HG03558 (cell line): Measurements from ENCODE around the gene NAA40.
"Not testable (repeated sequence)": the region's sequence is repeated elsewhere in the genome, so short reads cannot be mapped to it uniquely, and the experiment has no call there.

Source experiments
- ATAC-seq: cut with Tn5 transposase; IDR thresholded peaks from one replicate; pipeline ENCODE4 v1.9.1; 2021; ENCODE audit warnings: moderate number of reproducible peaks; ENCODE audit not compliant: unreplicated experiment; ENCODE audit errors: extremely low read depth

NAA40 gene

DNA sequence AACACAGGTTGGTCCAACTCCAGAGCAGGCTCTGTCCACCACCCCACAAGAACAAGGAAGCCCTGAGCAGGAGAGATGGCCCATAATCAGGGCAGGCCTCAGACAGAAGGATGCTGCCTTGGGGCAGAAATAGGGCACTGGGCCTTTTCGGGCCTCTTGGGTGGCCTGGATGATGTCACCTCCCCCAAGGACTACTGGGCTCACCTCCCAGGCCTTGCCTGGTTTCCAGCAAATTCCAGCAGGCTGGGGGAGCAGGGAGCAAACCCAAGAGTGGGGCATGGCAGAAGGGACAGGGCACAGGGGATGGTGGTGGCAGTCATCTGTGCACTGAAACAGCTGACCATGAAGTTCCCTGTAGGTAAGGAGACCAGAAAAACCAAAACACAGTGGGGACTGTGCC is 5.3 kb upstream of the NAA40 start:
- ATAC-seq, result no peak

DNA sequence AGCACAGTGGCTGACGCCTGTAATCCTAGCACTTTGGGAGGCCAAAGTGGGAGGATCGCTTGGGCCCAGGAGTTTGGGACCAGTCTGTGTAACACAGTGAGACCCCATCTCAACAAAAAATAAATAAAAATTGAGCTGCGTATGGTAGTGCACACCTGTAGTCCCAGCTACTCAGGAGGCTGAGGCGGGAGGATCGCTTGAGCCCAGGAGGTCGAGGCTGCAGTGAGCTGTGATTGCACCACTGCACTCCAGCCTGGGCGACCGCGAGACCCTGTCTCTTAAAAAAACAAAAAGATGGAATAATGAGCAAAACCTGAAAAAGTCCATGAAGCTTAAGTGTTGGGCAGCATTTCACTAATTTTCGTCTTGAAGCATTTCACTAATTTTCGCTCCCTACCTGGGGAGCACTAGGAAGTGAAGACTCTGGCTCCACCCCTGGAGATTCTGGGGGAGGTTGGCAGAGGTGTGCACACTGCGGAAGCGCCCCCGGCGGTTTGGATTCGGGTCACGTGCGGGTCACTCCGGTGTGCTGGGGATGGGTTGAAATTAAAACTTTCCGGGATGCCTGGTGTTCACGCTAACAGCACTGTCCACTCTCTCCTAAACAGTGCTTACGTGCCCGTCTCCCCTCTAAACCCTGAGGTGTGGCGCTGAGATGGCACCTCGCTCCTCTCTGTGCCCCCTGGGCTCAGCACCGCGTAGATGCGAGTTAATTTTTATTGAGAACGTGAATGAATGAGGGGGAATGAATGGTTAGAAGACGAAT is 906 bp upstream of the NAA40 start:
- ATAC-seq, result peak; percentile 8

DNA sequence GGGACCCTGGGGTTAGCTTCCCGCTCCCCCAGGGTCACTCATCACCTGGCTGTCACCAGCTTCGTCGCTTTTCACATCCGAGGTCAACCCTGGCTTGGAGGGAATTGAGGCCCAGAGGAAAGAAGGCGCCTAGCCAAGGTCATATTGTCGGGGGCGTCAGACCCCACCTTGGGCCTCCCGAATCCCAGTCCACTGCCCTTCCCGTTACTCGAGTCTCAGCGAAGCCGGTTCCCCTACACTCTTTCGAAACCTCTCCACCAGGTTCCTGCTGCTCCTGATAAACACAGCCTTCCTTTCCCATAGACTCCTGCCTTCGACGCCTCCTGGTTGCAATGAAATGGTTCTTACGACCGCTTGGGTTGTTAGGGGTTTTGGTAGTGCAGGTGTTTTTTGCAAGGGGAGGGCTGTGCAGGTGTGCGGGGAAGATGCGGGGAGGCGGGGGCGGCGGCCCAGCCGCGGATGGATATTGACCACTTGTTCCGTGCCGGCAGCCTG is 642 bp downstream of the NAA40 start:
- no peak for ATAC-seq

DNA sequence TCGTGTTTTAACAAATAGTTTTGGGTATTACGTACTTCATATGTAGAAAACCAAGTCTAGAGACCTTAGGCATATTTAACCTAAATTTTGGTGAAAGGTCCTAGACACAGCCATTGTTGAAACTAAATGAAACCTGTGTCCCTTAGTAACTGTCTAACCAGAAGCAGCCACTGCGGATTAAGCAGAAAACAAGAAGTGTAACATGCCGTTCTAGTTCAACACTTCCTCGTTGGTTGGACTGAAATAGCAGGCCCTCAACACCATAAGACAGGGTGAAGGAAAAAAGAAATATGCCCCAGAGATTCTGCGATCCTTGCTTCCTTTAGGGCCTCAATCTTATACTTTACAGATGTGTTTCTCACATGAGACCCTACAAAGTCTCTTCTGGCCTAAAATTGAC is 2.0 kb downstream of the NAA40 start:
- ATAC-seq, result no peak

DNA sequence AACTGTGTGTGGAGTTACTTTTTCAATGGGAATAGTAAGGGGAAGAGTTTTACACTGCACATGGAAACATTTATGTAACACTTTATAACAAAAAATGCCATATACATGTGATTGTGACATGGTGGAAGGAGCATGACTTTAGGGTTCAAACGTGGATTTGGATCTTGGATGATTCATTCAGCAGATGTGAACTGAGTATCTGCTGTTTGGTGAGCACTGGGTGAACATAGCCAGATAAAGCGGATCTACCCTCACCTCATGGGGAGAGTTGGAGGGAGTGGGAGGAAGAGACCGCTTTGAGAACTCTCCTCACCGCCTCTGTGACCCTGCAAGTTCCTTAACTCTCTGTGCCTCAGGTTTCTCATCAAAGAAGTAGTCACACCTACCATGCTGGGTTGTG is 3.1 kb downstream of the NAA40 start:
- ATAC-seq, result no peak

DNA sequence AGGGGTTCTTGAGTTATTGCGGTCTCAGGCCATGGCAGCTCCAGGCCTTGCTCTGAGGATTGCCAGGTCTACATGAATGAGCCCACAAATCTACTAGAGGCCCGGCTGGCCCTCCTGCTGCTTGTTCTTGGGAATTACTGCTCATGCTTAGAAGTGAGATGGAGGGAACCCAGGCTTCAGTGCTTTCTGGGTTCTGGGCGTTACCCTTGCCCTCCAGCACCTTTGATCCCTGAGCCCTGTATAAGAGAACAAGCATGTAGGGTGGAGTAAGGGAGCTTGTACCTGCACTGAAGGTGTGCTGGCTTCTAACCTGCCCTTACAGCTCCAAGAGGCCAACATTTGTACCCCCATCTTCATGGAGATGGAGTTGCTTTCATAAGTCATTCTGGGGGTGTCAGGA is 4.0 kb downstream of the NAA40 start:
- no peak for ATAC-seq

DNA sequence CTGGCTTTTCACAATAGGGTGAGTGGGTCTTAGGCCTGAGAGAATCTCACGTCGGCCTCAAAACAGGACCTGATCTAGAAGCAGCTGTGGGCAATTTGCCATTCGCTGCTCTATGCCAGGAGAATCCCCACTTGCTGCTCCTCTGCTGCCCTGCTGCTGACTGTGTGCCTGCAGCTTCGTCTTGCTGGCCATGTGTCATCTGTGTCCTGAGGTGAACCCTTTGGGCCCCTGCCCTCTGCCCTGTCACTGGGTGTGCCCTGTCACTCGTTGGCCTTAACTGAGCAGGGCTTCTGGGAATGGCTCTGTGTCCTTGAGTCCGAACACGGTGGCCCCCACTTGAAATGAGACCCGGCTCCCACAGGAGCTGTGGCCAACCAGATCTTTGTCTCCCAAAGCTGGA is 6.2 kb downstream of the NAA40 start:
- no peak for ATAC-seq

DNA sequence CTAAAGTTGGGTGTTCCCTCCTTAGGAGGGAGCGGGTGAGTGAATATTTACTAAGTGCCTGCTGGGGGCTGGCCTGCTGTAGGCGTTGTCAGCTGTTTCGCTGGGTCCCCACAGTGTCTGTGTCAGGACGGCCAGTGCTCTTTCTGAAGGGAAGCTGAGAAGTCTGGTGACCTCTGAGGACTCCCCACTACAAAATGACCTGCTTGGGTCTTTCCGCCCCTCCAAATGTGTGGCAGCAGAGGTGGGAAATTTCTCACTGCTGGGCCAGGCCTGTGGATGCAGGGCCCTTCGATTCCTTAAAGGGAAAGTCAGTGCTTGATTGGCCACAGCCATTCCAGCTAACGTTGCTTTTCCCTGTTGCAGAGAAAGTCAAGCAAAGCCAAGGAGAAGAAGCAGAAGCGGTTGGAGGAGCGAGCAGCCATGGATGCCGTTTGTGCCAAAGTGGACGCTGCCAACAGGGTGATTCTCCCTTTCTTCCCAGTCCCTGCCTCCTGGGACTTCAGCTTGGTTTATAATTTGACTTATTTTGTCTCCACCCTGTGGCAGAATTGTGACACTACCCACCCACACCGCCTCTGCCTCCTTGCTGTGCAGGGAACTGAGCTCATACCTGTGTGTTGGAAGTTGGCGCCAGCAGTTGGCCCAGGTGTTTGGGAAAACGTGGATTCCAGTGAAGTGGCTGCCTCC is 6.8 kb downstream of the NAA40 start:
- ATAC-seq, result no peak

DNA sequence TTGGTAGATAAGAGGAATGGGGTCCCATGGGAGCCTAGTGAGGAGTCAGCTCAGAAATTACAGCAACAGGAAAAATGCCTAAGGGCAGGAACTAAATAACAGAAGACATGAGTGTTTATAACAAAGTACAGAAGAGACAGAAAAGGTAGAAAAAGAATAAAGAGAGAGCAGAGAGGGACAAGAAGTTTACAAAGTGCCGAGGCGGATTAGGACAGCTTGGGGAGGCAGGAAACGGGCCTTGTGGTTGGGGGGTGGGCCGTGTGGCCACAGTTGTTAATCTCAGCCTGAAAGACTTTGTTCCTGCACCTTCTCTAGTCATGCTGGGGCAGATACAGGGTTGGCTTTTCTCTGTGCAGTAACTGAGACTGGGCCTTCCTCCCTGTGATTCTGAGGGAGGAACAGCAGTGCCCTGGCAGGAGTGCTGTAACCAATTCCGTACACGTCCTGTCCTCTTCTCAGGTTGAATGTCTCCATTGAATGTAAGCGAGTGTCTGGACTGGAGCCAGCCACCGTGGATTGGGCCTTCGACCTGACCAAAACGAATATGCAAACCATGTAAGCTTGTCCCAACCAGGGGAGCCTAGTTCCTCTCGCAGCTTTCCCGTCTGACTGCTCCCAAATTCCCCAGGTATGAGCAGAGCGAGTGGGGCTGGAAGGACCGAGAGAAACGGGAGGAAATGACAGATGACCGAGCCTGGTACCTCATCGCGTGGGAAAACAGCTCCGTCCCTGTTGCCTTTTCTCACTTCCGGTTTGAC is 13.2 kb downstream of the NAA40 start:
- no peak for ATAC-seq

DNA sequence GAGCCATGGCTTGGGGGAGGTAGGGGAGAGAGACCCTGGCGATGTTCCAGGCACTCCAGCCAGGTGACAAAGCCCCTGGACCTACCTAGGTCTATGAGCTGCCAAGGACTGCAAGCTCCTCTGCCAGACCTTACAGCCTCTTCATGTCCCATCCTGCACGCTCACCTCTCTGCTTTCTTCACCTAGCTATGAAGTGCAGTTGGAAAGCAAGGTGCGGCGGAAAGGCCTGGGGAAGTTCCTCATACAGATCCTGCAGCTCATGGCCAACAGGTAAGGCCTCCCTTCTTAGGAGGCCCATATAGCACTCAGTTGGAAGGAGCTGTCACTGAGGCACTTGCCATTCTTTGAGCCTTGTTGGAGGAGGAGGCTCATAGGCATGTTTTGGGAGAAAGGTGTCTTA is 13.8 kb downstream of the NAA40 start:
- no peak for ATAC-seq

DNA sequence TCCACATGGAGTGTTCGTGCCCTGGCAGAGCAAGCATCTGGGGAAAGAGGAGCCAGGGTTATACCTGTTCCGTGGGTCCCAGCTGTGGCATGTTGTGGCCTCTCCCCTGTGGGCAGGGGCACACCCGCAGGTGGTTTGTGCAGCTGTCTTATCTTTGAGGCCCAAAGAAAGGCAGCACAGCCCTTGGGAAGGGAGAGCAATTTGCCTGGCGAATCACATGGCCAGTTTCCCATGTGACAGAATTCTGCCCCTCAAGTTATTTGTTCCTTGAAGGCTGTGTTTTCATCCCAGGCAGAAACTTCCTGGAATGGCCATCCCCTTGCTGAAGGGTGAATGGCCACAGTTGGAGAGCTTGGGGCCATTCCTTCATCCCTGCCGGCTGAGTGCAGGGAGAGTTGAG is 19.2 kb downstream of the NAA40 start:
- no peak for ATAC-seq

DNA sequence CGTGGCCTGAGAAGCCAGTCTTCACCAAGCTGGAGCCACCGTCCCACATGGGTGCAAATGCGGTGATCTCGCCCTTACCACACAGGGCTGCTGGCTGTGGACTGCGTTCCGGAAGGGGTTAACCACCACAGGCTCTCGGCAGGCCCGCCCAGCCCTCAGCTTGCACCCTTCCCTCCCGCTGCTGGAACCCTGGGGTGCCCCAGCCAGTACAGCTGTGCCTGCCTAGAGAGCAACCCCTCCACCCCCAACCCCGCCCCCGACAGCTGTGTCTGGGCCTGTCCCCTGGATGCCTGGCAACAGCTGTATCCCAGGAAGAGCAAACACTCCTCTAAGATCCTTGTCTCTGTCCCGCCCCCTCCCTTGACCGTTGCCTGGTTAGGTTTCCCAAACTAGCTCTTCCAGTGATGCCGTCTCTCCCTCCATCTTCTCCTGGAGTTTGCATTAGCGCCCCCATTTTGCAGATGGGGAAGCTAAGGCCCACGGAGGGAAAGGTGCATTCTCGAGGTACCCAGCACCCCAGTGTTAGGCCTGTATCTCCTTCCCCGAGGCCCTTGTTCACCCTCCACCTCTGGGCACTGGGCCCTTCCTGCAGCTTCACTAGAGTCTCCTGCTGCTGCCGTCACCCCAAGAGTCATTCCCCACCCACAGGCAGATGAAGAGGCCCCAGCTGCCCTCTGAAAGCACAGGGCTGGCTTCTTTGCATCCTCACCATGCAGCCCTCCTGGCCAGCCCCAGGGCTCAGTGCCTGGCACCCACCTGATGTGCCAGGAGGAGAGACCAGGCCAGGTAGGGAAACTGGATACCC is 23.0 kb downstream of the NAA40 start:
- no peak for ATAC-seq

DNA sequence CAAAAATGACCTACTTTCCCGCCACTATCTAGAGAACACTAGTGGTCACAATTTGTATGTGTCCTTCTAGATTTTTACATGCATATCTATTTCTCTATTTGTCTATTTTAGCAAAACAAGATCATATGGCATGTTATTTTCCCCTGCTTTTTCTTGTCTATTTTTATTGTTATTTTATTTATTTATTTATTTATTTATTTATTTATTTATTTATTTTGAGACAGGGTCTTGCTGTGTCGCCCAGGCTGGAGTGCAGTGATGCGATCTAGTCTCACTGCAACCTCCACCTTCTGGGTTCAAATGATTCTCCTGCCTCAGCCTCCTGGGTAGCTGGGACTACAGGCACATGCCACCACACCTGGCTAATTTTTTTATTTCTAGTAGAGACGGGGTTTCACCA is 25.1 kb downstream of the NAA40 start:
- not testable (repeated sequence) for ATAC-seq

DNA sequence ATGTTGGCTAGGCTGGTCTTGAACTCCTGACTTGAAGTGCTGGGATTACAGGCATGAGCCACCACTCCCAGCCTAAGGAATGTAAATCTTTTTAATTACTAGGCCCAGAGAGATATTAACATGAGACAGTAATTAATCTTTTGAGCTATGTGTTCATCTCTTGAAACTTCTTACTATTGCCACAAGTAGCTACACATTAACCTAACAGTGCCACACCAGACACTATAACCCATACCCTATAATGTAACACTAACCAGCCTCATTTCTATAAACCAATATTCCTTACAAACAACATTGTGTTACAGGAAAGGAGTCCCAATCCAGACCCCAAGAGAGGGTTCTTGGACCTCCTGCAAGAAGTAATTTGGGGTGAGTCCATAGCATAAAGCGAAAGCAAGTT is 27.6 kb downstream of the NAA40 start:
- ATAC-seq, result no peak

DNA sequence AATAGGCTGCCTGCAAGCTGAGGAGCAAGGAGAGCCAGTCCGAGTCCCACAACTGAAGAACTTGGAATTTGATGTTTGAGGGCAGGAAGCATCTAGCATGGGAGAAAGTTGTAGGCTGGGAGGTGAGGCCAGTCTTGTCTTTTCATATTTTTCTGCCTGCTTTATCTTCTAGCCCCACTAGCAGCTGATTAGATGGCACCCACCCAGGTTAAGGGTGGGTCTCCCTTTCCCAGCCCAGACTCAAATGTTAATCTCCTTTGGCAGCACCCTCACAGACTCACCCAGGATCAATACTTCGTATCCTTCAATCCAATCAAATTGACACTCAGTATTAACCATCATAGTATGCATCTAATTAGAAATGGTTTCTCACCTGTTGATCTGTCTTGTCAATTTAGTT is 30.7 kb downstream of the NAA40 start:
- ATAC-seq, result no peak

DNA sequence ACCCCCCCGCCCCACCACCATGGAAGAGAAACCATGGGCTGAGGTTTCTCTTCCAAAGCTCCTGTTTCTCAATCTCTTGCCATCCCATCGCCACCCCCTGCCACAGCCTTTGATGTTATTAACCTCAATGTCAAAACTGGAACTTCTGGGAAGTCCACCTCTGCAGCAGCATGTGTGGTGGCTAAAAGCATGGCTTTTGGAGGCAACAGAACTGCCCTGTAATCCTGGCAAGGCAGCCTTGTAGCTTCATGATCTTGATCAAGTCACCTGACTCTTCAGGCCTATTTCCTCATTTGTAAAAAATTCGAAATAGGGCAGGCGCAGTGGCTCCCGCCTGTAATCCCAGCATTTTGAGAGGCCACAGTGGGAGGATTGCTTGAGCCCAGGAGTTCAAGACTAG is 32.1 kb downstream of the NAA40 start:
- ATAC-seq, result no peak

DNA sequence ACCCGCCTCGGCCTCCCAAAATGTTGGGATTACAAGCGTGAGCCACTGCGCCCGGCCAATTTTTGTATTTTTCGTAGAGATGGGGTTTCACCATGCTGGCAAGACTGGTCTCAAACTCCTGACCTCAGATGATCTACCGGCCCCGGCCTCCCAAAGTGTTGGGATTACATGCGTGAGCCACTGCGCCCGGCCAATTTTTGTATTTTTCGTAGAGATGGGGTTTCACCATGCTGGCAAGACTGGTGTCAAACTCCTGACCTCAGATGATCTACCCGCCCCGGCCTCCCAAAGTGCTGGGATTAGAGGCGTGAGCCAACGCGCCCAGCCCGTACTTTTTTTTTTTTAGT is 35.1 kb downstream of the NAA40 start:
- ATAC-seq, result not testable (repeated sequence)

DNA sequence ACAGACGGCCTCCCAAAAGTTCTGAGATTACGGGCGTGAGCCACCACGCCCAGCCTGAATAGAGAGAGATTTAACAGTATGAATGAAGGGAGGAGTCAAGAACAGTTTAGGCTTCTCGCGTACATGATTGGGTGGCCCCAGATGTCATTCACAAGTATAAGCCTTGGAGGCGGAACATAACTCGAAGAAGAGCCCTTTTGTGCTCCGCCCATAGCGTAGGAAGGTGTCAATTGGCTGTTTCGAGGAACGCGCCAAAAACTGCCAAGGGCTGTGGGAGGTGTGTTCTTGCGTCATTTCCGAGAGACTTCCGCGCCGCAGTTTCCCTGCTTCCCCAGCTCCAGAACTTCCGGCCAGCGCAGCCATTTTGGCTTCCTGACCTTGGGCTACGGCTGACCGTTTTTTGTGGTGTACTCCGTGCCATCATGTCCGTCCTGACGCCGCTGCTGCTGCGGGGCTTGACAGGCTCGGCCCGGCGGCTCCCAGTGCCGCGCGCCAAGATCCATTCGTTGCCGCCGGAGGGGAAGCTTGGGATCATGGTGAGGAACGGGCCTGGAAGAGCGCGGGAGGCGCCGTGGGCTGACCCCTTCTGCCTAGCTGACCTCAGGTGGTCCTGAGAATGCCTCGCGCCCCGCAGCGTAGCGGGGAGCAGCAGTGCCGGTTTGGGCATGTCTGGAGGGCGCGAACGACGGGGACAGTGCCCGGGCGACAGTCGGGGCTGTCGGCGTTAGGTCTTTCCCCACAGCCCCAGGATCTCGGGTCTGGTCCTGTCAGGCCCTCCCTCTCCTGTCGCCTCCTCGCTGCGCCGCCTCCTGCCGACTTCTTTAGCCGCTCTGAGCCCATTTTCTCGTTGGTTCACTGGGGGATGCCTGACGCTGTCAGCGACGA is 35.7 kb downstream of the NAA40 start, which contains the start of gene COX8A:
TSS of gene COX8A (plus strand) at position 362 of the 885 bp plus-strand sequence. CDS start at position 423, 61 bp downstream.
- ATAC-seq, result peak; percentile 89

DNA sequence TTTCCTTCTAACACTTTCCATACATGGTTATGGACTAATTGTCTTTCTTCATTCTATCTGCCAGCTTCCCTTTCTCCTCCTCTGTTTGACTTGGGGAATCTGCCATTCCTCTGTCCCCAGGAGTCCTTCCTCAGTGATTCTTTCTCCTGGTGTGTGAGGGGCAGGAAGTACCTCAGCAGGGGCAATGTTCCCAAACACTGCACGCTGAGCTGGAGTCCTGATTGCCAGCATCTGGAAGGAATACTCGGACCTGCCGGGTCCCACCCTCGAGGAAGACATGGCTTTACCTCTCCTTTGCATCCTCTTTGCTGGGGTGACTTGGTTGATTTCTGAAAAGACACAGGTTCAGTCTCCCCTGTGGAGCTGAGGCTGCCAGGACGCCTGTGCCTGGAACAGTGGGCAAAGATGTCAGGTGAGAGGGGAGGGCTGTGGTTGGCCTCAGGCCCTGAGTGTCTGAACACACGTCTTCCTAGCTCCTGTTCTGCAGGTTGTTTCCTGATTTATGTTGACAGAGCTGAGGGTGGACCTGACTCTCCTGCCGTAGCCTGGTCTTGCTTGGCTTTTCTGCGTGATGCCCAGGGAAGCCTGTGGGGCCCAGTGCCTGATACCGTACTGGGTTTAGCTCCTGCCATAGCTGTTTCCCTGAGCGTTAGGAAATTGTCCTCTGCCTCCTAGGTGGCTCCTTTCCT is 39.9 kb downstream of the NAA40 start:
- ATAC-seq, result no peak
